ENCODE results near the gene DNAJB8. TPM values are rescaled to one million over a fixed set of nuclear protein-coding genes. Genes with fewer than 3 reads are reported as not detected.

The DNAJB8 gene
- total and polyA plus RNA-seq, 9 donors: not detected

- H3K4me1 ChIP-seq (ENCODE audit: control insufficient read depth, insufficient read depth, low read length): peaks cover 22% of the 10 kb centered on the region
- 36% methylated on average over 8 of the region's 8 CpGs for WGBS (ENCODE audit: insufficient coverage)
Observed at GRCh38 chr3:128413003-128413370, 53.7 kb downstream of the DNAJB8 start.

More at GRCh38 chr3:128413003-128413370, 53.7 kb downstream of the DNAJB8 start:
- Histone ChIP-seq H3K36me3 (ENCODE audit: control insufficient read depth, insufficient read depth, low read length) (peaks cover 2% of the 10 kb centered on the region), H3K27ac (ENCODE audit: low read length) (no peak overlapping the region), H3K27me3 (ENCODE audit: control insufficient read depth, insufficient read depth, low read length) (no peaks in the 10 kb centered on the region), H3K9me3 (replicated peaks; ENCODE audit: control insufficient read depth, low read depth, low read length) (no peaks in the 10 kb centered on the region), H3K4me3 (ENCODE audit: low read length) (no peak overlapping the region)
- DNase-seq: no peak

Other genes starting within 250 kb of the DNAJB8 start
- gene GATA2, start 26.3 kb upstream of the DNAJB8 start, total RNA-seq: 2.1 TPM
- gene GATA2, start 26.3 kb upstream of the DNAJB8 start, polyA plus RNA-seq (ENCODE audit: insufficient read depth in 1 of 8, insufficient read length in 8 of 8, low replicate concordance in 1 of 8): 1 to 10 TPM; 2.4 to 4.5 (median 3.2) TPM
- 144 TPM for gene RPN1, start 183.9 kb upstream of the DNAJB8 start, total RNA-seq
- 100 to 1,000 TPM in 6 of 8 donors, 10 to 100 TPM in 2; 95.8 to 128 (median 104) TPM for gene RPN1, start 183.9 kb upstream of the DNAJB8 start, polyA plus RNA-seq (ENCODE audit: insufficient read depth in 1 of 8, insufficient read length in 8 of 8, low replicate concordance in 1 of 8)